SK-N-SH (cell line): ENCODE results near the gene PCYT1A. TPM values are rescaled to one million over a fixed set of nuclear protein-coding genes. Genes with fewer than 3 reads are reported as not detected.
"Not testable (repeated sequence)": the region's sequence is repeated elsewhere in the genome, so short reads cannot be mapped to it uniquely, and the experiment has no call there.

Experiments
- CTCF ChIA-PET: fragments of 300-600, 350-600 bp; formaldehyde crosslinking; extraction: SDS; loops from one replicate; lab custom pipeline; 2021; lab: Yijun Ruan, JAX
- POLR2A ChIA-PET: fragments of 350-600 bp; sonication (Branson Sonifier 250); formaldehyde crosslinking; extraction: SDS; loops from one replicate; lab custom pipeline; 2020; ENCODE audit warnings: antibody characterized with exemption, inconsistent platforms; lab: Yijun Ruan, JAX
- DNase-seq: peaks from one replicate; pipeline ENCODE4 v3.0.0; 2012
- H2AFZ ChIP-seq: fragments of 200-600 bp; sonication (generic); 2 replicates; pipeline ENCODE4 v1.8.1; 2016; ENCODE audit warnings: antibody characterized with exemption, mild to moderate bottlenecking, low read depth
- H3F3A ChIP-seq: fragments of 200-600 bp; sonication (generic); replicated peaks from 2 replicates; pipeline ENCODE3; 2016; ENCODE audit warnings: antibody characterized with exemption, mild to moderate bottlenecking; ENCODE audit not compliant: insufficient read depth
- H3K27ac ChIP-seq, 2 experiments: fragments of 200-500 bp in 1 of 2; fragments of 200-600 bp in 1 of 2; sonication (Bioruptor generic) in 1 of 2; sonication (generic), shearing (Covaris generic) in 1 of 2; 2 replicates each; pipeline versions ENCODE4 v1.5.1 to v1.6.1; 2014 to 2016; ENCODE audit warnings: low read depth in 2 of 2, inconsistent platforms in 1 of 2, low read length in 1 of 2, mild to moderate bottlenecking in 1 of 2, mixed read lengths in 1 of 2
- H3K27me3 ChIP-seq: fragments of 200-600 bp; sonication (generic), shearing (Covaris generic); 2 replicates; pipeline ENCODE4 v1.6.1; 2016; ENCODE audit warnings: mixed run types; ENCODE audit not compliant: insufficient read depth
- H3K36me3 ChIP-seq, 2 experiments: fragments of 200-500 bp in 1 of 2; fragments of 200-600 bp in 1 of 2; sonication (Bioruptor generic) in 1 of 2; sonication (generic) in 1 of 2; replicated peaks in 1 of 2; 2 replicates each; pipeline versions ENCODE3 to v1.5.1; 2014 to 2016; ENCODE audit warnings: low read length in 1 of 2, mild to moderate bottlenecking in 1 of 2; ENCODE audit not compliant: insufficient read depth in 2 of 2, control insufficient read depth in 1 of 2
- H3K4me1 ChIP-seq, 2 experiments: fragments of 200-500 bp in 1 of 2; fragments of 200-600 bp in 1 of 2; sonication (Bioruptor generic) in 1 of 2; sonication (generic), shearing (Covaris generic) in 1 of 2; 2 replicates each; pipeline versions ENCODE4 v1.5.1 to v1.6.1; 2014 to 2016; ENCODE audit warnings: low read depth in 1 of 2, low read length in 1 of 2, mixed run types in 1 of 2; ENCODE audit not compliant: insufficient read depth in 2 of 2, control insufficient read depth in 1 of 2
- H3K4me2 ChIP-seq: fragments of 200-600 bp; sonication (generic), shearing (Covaris generic); 2 replicates; pipeline ENCODE4 v1.6.1; 2017; ENCODE audit warnings: mixed run types
- H3K4me3 ChIP-seq, 2 experiments: fragments of 200-500 bp in 1 of 2; fragments of 200-600 bp in 1 of 2; sonication (Bioruptor generic) in 1 of 2; sonication (generic), shearing (Covaris generic) in 1 of 2; 2 replicates each; pipeline versions ENCODE4 v1.5.1 to v1.8.1; 2014 to 2016; ENCODE audit warnings: low read depth in 2 of 2, inconsistent platforms in 1 of 2, low read length in 1 of 2, mild to moderate bottlenecking in 1 of 2, mixed read lengths in 1 of 2, moderate library complexity in 1 of 2
- H3K79me2 ChIP-seq: fragments of 200-600 bp; sonication (generic); 2 replicates; pipeline ENCODE4 v1.8.1; 2017; ENCODE audit warnings: mild to moderate bottlenecking; ENCODE audit not compliant: insufficient read depth
- H3K9ac ChIP-seq: fragments of 200-600 bp; sonication (generic); 2 replicates; pipeline ENCODE4 v1.6.1; 2017; ENCODE audit warnings: mixed run types
- H3K9me2 ChIP-seq: fragments of 200-600 bp; sonication (generic); 2 replicates; pipeline ENCODE4 v1.6.1; 2017; ENCODE audit warnings: mixed run types
- H3K9me3 ChIP-seq: fragments of 200-600 bp; sonication (generic); 2 replicates; pipeline ENCODE4 v1.6.1; 2017; ENCODE audit warnings: mixed run types, mild to moderate bottlenecking, moderate library complexity
- H4K20me1 ChIP-seq: fragments of 200-600 bp; sonication (generic); 2 replicates; pipeline ENCODE4 v1.6.1; 2017; ENCODE audit warnings: mild to moderate bottlenecking, mixed run types; ENCODE audit not compliant: insufficient read depth
- FOSL2 ChIP-seq: IDR thresholded peaks from 2 replicates; pipeline ENCODE4 v1.4.0; 2012; ENCODE audit warnings: low read depth, mild to moderate bottlenecking, moderate library complexity, borderline replicate concordance
- JUND ChIP-seq: IDR thresholded peaks from 2 replicates; pipeline ENCODE4 v1.4.0; 2012
- MXI1 ChIP-seq: IDR thresholded peaks from 2 replicates; pipeline ENCODE4 v1.6.1; 2012; ENCODE audit warnings: mild to moderate bottlenecking, low read depth, low read length, improper control_type of control experiment
- POLR2AphosphoS5 ChIP-seq: IDR thresholded peaks from 2 replicates; pipeline ENCODE4 v1.6.1; 2012; ENCODE audit warnings: low read depth, low read length
- RAD21 ChIP-seq: IDR thresholded peaks from 2 replicates; pipeline ENCODE4 v1.6.1; 2012; ENCODE audit warnings: mild to moderate bottlenecking, low read length
- RXRA ChIP-seq: IDR thresholded peaks from 2 replicates; pipeline ENCODE4 v1.4.0; 2012; ENCODE audit warnings: low read depth, mild to moderate bottlenecking, borderline replicate concordance
- SMC3 ChIP-seq: IDR thresholded peaks from 2 replicates; pipeline ENCODE4 v1.6.1; 2012; ENCODE audit warnings: low read depth, low read length, improper control_type of control experiment
- TAF1 ChIP-seq: IDR thresholded peaks from 2 replicates; pipeline ENCODE4 v1.6.1; 2012; ENCODE audit warnings: low read depth, mild to moderate bottlenecking, low read length, moderate library complexity, borderline replicate concordance
- WGBS: methylation state at CpG from one replicate; pipeline ENCODE4 v1.1.6; 2017; ENCODE audit warnings: low lambda C conversion rate; 5-methylcytosine and 5-hydroxymethylcytosine counted together
- polyA plus RNA-seq, 3 experiments: library from polyadenylated mRNA; depleted of rRNA; stranded (reverse); fragments of >200 nt; gene quantifications; 2 replicates each; pipeline ENCODE4 v1.2.3, GENCODE V29; 2012

PCYT1A gene
- polyA plus RNA-seq, 1 of the 3 experiments (the other 2 are of a cell fraction) = 45.9 TPM

DNA sequence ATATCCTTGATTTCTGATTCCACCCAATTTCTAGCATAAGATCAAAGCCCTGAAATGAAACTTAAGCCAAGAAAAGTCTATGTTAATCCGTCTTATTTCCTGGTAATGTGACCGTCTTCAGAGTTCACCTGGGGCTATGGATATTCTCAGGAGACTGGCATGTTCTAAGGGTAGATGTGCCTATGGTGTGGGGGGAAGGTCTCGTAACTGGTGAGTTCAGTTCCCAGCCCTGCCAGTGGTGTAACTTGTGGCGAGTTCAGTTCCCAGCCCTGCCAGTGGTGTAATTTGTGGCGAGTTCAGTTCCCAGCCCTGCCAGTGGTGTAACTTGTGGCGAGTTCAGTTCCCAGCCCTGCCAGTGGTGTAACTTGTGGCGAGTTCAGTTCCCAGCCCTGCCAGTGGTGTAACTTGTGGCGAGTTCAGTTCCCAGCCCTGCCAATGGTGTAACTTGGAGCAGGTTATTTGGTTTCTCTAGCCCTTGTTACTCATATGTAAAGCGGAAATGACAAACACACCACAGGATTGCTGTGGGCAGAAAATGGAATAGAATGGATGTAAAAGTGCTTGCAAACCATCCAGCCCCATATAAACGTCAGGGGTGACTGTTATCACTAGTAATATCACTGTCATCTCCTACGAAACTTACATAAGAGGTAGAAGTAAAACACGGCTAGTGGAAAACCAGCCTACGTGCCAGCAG, 40.8 kb downstream of the PCYT1A start:
- Histone ChIP-seq H3K9ac (no peak overlapping the region), H4K20me1 (no peaks in the 10 kb centered on the region), H3K4me3 (no peak overlapping the region), H3K36me3 (peaks cover 28 to 30% of the 10 kb centered on the region in 2 experiments), H3F3A (peaks cover 5% of the 10 kb centered on the region), H3K9me3 (no peaks in the 10 kb centered on the region), H3K79me2 (peaks cover 7% of the 10 kb centered on the region; the same call in 1 of the 2 replicates), H3K9me2 (no peaks in the 10 kb centered on the region), H3K4me1 (no peaks in the 10 kb centered on the region), H2AFZ (no peak overlapping the region), H3K27me3 (no peaks in the 10 kb centered on the region), H3K27ac (no peak overlapping the region), H3K4me2 (no peak overlapping the region)
- no peak for DNase-seq
- ChIA-PET CTCF (no interaction called here), POLR2A (no interaction called here)
- WGBS = 86% methylated on average over 10 of the region's 13 CpGs
- TF ChIP-seq TAF1 (no peak), POLR2AphosphoS5 (no peak), JUND (no peak)

DNA sequence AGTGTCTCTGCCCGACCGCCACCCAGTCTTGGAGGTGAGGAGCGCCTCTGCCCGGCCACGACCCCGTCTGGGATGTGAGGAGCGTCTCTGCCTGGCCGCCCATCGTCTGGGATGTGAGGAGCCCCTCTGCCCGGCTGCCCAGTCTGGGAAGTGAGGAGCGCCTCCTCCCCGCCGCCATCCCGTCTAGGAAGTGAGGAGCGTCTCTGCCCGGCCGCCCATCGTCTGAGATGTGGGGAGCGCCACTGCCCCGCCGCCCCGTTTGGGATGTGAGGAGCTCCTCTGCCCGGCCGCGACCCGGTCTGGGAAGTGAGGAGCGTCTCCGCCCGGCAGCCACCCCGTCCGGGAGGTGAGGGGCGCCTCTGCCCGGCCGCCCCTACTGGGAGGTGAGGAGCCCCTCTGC, 43.4 kb downstream of the PCYT1A start:
- H3K4me2 ChIP-seq, H3K79me2 ChIP-seq, DNase-seq, CTCF ChIA-PET, H4K20me1 ChIP-seq, H3K4me1 ChIP-seq, H3K9me2 ChIP-seq, H3K27me3 ChIP-seq, POLR2A ChIA-PET, H3K27ac ChIP-seq, H3K9me3 ChIP-seq, H3F3A ChIP-seq, H2AFZ ChIP-seq, H3K4me3 ChIP-seq, H3K9ac ChIP-seq: not testable (repeated sequence)
- 97% methylated on average over 21 of the region's 34 CpGs for WGBS
- peaks cover 44 to 46% of the 10 kb centered on the region in 2 experiments for H3K36me3 ChIP-seq

DNA sequence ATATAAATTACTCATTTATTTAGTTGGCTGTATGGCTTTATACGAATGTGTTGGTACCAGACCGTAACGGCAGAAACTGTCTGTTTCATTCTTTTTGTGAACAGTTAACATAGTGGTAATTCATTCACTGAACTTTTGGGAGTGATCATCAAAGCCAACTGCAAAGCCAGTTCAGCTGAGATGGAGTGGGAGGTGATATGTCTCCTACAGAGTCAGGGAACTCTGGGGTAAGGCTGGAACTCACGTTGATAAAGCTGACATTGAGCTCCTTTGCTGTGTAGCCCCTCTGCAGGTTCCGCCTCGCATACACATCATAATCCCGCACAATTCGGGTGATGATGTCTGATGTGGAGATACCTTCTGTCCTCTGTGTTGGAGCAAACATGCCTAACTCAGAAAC, 45.8 kb downstream of the PCYT1A start:
- Histone ChIP-seq H3K36me3 (peaks cover 52% of the 10 kb centered on the region in 2 experiments), H3K27me3 (no peaks in the 10 kb centered on the region), H3F3A (peaks cover 9% of the 10 kb centered on the region), H3K79me2 (no peaks in the 10 kb centered on the region), H3K4me2 (no peak overlapping the region), H3K4me3 (no peak overlapping the region), H3K4me1 (no peaks in the 10 kb centered on the region), H2AFZ (no peak overlapping the region), H3K9me2 (no peaks in the 10 kb centered on the region), H3K27ac (no peak overlapping the region), H3K9ac (no peak overlapping the region), H4K20me1 (no peaks in the 10 kb centered on the region), H3K9me3 (no peaks in the 10 kb centered on the region)
- 89% methylated on average over 8 of the region's 8 CpGs for WGBS
- no peak for DNase-seq
- no peak for TF ChIP-seq POLR2AphosphoS5
- TF ChIP-seq MXI1 = no peak
- TF ChIP-seq JUND = no peak
- TF ChIP-seq SMC3 = no peak
- TF ChIP-seq RXRA = no peak
- no peak for TF ChIP-seq FOSL2
- no peak for TF ChIP-seq RAD21
- CTCF ChIA-PET = interaction anchor here (1.8 kb wide), 1 partner anchor 13 kb away, joined by 4 read pairs; no protein-coding TSS in a partner anchor
- POLR2A ChIA-PET = no interaction called here
